ENCODE data around the gene XAF1.
"Not testable (repeated sequence)": the region's sequence is repeated elsewhere in the genome, so short reads cannot be mapped to it uniquely, and the experiment has no call there.

Gene XAF1, protein sequence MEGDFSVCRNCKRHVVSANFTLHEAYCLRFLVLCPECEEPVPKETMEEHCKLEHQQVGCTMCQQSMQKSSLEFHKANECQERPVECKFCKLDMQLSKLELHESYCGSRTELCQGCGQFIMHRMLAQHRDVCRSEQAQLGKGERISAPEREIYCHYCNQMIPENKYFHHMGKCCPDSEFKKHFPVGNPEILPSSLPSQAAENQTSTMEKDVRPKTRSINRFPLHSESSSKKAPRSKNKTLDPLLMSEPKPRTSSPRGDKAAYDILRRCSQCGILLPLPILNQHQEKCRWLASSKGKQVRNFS

DNA sequence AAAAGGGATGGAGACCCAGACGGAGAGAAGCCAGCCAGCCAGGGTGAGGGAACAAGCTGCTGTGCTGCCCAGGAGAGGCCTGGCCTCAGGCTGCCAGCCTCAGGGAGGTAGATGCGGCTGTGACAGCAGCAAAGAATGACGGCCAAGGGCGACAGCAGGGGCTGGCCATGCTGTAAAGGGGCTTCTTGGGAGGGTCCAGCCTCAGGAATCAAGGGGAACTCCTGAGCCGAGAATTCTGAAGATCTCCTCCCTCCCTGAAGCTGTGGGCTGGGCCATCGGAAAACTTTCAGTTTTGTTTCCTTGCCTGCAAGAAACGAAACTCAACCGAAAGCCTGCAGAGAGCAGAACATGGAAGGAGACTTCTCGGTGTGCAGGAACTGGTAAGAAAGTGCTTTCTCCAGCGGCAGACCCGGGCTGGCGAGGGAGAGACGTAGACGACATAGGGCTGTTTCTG lies at the start of gene XAF1:
Gene XAF1 (plus strand): TSS at position 316 of the 454 bp plus-strand sequence. CDS start 33 bp downstream, at position 349.
- DNase-seq (ENCODE audit: low spot score): peak; percentile 24

DNA sequence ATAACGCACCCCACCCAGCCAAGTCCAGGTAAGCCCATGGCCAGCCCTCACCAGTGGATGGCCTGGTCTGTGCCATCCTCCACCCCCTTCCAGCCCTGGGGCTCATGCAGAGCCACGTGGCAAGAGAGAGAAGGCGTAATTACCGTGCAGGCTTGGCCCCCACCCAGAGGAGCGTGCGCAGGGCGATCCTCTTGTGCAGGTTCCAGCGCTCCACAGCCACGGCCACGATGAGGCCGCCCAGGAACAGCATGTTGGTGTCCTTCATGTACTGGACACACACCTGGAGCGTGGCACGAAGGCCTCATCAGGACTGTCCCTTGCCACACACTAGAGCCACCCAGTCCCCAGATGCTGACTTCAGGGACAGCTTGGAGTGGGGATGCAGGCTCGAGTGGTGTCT lies 49.3 kb upstream of the XAF1 start:
- no peak for DNase-seq (ENCODE audit: low spot score)

DNA sequence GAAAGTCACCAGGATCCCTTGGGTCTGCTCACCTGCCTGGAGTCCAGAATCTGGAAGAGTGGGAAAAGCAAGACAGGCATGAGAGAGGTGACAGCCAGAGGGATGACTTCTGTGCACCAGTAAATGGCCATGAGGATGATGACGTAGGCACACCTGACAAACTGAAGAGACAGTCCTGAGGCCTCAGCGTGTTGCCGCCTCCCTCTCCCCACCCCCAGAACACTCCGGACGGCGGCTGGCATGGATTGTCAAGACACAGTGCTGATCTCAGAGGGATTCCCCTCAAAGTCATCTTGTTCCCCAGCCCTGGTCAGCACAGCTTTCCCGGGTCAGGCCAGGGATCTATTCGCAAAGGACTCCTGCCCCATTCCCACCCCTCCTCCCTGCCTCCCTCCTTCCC lies 48.9 kb upstream of the XAF1 start:
- no peak for DNase-seq (ENCODE audit: low spot score)

DNA sequence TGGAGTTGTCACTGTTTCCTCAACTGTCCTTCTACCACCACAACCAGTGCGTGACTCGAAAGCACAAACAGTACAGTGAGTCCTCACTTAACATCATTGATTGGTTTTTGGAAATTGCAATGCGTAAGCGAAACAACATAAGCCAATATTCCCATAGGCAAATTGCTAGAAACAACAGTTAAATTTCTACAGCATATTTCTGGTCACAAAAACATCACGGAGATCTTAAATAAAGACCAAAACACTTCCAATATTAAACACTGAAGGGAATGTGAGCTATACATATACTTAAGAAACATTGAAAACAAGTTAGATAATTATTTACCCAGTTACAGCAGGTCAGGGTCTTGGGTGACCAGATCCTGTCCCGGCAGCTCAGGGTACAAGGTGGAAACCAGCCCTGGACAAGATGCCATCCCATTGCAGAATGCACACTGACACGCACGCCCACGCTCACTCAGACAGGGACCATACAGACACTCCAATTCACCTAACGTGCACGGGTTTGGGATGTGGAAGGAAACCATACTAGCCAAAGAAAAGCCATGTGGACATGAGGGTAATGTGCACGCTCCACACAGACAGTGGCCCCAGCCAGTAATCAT lies 47.4 kb upstream of the XAF1 start:
- DNase-seq (ENCODE audit: low spot score): no peak

GRCh38 chr17:6710317-6710716 lies 45.5 kb upstream of the XAF1 start:
- no peak for DNase-seq (ENCODE audit: low spot score)

- DNase-seq (ENCODE audit: low spot score): no peak
Measured at GRCh38 chr17:6711081-6711674, 44.7 kb upstream of the XAF1 start.

DNA sequence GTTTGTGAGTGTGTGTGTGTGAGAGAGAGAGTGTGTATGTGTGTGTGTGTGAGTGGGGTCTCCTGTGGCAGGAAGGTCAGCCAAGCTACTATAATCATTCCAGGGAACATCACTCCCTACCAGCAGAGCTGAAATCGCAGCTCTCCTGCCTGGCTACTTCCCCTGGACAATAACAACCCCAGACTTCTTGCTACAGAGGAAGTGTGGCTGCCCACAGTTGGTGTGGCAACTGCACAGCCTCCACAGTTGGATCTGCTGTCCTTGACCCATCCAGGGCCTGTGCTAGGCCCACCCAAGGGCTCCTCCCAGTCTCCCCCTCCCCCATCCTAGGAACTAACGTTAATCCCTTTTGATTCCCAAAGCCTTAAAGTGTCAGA lies 44.2 kb upstream of the XAF1 start:
- DNase-seq (ENCODE audit: low spot score): no peak

GRCh38 chr17:6712058-6712853 lies 43.6 kb upstream of the XAF1 start:
- DNase-seq (ENCODE audit: low spot score): no peak

- no peak for DNase-seq (ENCODE audit: low spot score)
Measured at GRCh38 chr17:6712854-6713129, 43.1 kb upstream of the XAF1 start.

DNA sequence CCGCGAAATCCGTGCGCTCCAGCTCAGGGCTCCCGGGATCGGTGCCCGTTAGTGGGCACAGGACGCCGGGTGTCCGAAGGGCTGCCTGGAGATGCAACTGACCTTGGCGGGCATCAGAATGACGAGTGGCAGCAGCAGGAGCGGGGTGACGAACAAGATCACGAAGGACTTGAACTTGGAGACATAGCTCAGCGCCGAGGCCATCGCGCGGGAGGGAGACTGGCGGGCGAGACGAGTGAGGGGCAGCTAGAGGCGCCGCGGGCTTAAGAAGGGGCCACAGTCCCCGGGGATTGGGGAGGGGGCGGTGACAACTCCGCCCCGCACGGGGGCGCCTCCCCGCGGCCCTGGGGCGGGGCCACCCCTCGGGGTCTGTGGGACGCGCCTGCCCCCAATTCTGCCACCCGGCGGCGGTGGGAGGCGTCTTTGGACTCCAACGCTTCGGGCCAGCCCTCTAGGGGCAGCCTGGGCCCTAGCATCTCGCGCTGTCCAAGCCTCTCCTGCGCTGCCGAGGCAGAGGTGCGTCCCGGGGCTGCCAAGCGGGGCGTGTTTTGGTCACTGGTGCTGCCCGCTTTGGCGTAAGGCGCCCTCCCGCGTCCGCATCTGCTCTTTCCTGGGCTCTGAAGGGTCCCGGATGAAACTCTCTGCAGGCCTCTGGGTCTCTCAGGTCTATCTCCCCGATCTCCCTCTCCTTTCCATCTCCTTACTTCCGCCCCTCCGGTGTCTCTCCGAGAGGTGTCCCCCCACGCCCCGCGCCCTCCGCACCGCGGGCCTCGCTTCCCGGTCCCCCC lies 42.5 kb upstream of the XAF1 start, which contains the start of gene SLC13A5:
Gene SLC13A5 (minus strand): TSS at position 240 of the 788 bp plus-strand sequence. CDS start 36 bp downstream, at position 204.
- DNase-seq (ENCODE audit: low spot score): no peak

- DNase-seq (ENCODE audit: low spot score): no peak
Measured at GRCh38 chr17:6713918-6714271, 42.0 kb upstream of the XAF1 start.

DNA sequence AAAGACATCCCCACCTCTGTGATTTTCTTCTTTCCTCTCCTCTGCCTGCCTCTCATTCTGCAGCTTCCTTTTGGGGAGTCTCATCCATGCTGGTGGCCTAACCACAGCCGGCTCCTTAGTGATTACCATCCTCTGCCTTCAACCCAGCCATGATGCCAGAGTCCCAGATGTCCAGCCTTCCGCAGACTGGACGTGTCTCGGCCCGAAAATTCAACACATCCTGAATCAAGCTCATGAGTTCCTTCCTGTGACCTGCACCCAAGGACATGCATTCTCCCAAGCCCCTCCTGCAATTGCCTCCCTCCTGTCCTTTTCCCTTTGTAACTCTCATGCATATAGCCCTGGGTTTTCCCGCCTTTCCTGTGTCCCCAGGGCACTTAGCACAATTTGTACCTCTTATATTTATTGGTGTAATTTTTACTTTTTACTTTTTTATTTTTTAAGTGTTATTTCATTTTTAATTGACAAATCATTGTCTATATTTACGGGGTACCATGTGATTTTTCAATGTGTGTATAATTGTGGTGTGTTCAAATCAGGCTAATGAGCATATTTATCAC lies 41.5 kb upstream of the XAF1 start:
- no peak for DNase-seq (ENCODE audit: low spot score)

DNA sequence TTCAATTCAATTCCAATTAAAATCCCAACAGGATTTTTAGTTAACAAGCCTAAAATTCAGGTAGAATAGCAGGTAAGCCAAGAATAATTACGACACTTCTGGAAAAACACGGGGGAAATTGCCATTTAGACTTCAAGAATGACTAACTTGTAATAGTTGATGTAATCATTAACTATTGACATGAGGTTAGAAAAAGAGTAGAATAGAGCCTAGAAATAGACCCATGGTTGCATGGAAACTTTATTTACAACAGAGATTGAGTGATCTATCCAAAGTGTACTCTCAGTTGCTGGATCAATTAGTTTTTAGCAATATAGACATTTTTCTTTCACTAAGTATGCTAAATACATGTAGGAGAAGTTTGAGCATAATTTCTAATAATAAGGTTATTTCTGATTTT lies 39.1 kb upstream of the XAF1 start:
- no peak for DNase-seq (ENCODE audit: low spot score)

- no peak for DNase-seq (ENCODE audit: low spot score)
Measured at GRCh38 chr17:6721744-6722143, 34.1 kb upstream of the XAF1 start.

DNA sequence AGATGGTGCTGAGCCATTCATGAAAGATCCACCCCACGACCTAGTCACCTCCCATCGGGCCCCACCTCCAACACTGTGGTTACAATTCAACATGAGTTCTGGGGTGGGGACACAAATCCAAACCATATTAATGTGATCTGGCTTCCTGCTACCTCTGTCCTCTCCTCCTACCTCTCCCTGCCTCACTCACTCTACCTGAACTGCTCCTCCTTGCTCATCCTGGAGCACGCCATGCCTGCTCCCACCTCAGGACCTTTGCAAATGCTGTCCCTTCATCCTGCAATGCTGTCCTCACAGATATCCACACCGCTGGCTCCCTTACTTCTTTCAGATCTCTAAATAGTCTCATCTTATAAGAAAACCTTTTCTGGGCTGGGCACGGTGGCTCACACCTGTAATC lies 31.8 kb upstream of the XAF1 start:
- no peak for DNase-seq (ENCODE audit: low spot score)

DNA sequence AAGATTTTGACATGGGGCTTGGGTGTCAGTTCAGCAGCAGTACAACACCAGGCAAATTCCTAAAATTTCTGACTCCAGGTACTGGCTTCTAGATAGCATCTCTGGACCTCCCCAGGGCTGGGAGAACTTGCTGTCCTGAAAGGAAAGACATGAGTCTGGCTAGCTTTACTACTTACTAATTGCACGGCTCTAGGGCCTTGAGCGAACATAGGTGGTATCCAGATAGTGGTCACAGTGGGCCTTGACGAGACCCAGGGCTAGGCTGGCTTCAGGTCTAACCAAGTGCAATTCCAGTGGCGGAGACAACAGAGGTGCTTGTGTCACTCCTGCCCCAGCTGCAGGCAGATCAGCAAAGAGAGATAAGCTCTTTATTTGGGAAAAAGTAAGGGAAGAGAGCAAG lies 26.3 kb upstream of the XAF1 start:
- DNase-seq (ENCODE audit: low spot score): no peak

- not testable (repeated sequence) for DNase-seq (ENCODE audit: low spot score)
Measured at GRCh38 chr17:6746665-6747064, 9.2 kb upstream of the XAF1 start.

GRCh38 chr17:6748617-6749016 lies 7.2 kb upstream of the XAF1 start:
- DNase-seq (ENCODE audit: low spot score): no peak

DNA sequence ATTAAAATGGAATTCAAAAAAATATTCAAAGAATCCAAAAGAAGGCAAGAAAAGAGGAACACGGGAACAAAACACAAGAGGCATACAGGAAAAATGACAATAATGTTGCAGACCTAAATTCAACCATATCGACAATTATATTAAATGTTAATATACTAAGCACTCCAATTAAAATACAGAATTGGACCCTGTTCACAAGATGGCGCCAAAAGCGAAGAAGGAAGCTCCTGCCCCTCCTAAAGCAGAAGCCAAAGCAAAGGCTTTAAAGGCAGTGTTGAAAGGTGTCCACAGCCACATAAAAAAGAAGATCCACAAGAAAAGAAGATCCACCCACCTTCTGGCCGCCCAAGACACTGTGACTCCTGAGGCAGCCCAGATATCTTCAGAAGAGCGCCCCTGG lies 6.3 kb upstream of the XAF1 start:
- no peak for DNase-seq (ENCODE audit: low spot score)

GRCh38 chr17:6752068-6752909 lies 3.6 kb upstream of the XAF1 start:
- peak; percentile 55 for DNase-seq (ENCODE audit: low spot score)

DNA sequence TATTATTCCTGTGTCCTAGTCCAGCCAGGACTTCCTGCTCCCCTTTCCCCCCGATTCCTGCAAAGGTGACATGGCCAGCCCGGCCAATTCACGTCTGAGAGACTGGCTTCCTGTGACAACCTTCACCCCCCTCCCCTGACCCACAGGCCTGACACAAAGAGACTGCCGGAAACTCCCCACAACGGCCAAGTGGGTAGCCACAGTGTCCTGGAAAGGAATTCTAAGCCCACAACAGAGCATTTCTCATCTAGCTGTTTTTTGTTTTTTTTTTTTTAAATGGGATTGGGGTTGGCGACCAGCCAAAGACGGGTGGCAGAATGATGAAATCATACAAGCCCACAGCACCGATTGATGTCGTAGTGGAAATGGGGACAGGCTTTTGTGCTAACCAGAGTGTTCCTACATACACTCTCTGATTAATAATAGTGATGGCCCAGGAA lies 2.8 kb upstream of the XAF1 start:
- DNase-seq (ENCODE audit: low spot score): peak; percentile 42

Measured in LoVo (cell line).